Eye (tissue), 1 donor: ENCODE results near the gene CAMTA1.
A peak's percentile ranks its signal among the peaks of the same experiment; 100 is the strongest.
"Not testable (repeated sequence)": the region's sequence is repeated elsewhere in the genome, so short reads cannot be mapped to it uniquely, and the experiment has no call there.

ENCODE experiments used
- DNase-seq: peaks from one replicate; pipeline ENCODE4 v3.0.0-alpha.2; 2015

Gene CAMTA1

DNA sequence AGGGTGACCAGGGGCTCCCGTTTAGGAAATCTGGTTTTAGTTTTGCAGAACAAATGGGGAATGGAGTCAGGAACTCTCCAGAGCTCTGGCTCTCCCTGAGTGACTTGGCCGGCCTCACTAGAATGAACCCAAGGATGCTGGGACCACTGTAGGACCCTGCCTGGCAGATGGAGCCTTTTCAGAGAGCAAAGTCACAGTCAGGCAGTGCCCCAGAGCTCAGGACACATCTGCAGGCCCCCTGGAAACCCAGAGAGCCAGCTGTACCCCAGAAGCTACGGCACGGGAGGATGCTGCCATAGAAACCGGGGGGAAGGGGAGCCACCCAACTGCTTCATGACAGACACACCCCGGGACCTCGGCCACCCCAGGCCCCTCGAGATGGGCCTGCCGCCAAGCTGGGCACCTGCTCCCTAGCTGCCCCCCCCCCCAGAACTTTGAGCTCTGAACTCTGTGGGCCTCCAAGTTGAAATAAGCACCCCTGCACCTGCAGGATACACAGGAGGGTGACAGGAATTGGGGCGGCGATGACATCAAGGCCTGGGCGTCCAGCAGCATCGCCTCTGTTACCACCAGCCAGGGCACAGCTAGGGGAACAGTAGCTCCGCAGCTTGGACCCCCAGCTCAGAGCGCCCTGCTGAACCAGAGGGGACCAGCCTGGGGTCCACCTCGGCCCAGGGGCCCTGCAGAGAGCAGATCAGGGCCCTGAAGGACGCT lies 894.1 kb downstream of the CAMTA1 start:
- DNase-seq, result no peak

GRCh38 chr1:7679873-7680206 lies 894.6 kb downstream of the CAMTA1 start:
- DNase-seq, result no peak

- DNase-seq, result peak; percentile 93
These were observed 895.1 kb downstream of the CAMTA1 start for GRCh38 chr1:7680207-7680954.

DNA sequence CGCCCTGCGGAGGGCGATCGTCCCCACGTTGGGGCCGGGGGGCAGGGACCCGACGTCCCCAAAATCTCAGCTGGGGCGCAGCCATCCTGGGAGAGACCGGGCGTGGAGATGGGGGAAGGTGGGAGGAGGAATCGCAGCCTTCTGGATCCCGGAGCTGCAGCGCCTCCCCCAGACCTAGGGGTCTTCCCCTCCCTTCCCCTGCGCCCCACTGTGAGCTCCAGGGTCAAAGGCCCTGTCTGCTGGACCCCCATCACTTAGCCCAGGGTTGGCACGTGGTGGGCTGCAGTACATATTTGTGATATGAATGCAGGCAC lies 895.7 kb downstream of the CAMTA1 start:
- peak; percentile 90 for DNase-seq

GRCh38 chr1:7681401-7681800 lies 896.1 kb downstream of the CAMTA1 start:
- DNase-seq, result no peak

DNA sequence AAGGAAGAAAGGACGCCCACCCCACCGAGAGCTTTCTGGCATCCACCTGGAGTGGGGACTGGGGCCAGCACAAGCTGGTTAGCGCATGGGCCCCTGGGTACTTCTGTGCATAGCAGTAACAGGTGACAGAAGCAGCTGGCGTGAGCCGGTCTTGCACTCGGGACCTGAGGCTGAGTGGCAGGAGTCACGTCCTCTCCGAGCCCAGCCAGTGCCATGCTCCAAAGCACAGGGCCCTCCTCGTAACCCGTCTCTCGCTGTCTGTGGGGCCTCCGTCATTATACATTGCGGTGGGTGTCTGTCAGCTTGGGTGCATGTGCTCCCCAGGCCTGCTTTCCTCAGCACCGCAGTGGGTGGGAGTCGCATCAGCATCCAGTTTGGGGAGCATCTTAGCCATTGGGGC lies 898.3 kb downstream of the CAMTA1 start:
- DNase-seq, result no peak

GRCh38 chr1:7684132-7684531 lies 898.9 kb downstream of the CAMTA1 start:
- peak; percentile 56 for DNase-seq

DNA sequence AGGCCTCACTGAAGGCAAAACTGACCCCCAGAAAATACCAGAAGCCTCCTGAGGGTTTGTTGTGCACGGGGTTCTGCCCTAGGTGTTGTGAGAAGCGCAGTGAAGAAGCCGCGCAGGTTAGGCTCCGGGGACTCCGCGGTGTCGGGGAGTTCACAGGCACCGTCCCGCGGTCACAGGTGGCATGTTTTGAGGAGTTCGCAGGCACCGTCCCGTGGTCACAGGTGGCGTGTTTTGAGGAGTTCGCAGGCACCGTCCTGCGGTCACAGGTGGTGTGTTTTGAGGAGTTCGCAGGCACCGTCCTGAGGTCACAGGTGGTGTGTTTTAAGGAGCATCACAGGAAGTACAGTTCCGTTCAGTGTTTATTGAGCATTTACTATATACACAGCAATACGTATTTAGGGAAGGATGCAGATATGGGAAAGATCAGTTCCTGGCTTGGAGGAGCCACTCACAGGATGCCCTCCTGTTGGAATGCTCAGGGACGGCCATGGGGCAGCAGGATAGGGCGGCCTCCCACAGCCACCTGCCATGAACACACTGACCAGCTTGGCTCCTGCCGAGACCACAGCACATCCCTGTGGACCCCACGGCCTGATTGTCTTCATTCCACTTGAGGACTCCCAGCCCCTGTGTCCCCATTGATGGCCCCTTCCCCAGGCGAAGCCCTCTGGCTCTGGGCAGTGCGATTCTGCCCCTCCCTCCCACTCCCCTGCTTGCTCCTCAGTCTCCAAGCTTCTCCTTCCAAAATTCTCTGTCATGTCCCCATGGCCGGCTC lies 899.8 kb downstream of the CAMTA1 start:
- DNase-seq, result no peak

- no peak for DNase-seq
These were observed 901.1 kb downstream of the CAMTA1 start for GRCh38 chr1:7686301-7686850.

- DNase-seq, result no peak
These were observed 902.2 kb downstream of the CAMTA1 start for GRCh38 chr1:7687411-7687810.

DNA sequence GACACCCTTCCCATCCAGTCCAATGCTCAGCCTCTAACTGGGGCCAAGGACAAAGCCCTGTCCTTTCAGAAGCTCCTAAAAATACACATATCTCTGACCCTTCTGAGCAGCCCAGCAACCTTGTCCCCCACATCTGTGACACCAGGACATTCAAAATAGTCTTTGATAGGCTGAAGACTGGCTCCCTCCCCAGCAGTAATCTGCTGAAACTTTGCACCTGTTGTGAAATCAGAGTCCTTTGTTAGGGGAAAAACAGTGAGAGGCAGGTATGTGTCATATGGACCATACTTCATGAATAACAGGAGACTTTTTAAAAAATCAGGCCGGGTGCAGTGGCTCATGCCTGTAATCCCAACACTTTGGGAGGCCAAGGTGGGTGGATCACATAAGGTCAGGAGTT lies 903.4 kb downstream of the CAMTA1 start:
- DNase-seq, result no peak

DNA sequence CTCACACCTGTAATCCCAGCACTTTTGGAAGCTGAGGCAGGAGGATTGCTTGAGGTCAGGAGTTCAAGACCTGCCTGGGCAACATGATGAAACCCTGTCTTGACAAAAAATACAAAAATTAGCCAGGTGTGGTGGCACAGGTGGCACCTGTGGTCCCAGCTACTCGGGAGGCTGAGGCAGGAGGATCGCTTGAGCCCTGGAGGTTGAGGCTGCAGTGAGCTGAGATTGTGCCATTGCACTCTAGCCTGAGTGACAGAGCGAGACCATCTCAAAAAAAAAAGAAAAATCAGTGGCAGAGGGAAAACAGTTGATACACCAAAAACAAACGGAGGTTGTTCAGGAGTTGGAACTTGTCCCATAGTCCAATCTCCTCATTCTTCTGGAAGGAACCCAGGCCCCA lies 904.1 kb downstream of the CAMTA1 start:
- DNase-seq, result not testable (repeated sequence)

DNA sequence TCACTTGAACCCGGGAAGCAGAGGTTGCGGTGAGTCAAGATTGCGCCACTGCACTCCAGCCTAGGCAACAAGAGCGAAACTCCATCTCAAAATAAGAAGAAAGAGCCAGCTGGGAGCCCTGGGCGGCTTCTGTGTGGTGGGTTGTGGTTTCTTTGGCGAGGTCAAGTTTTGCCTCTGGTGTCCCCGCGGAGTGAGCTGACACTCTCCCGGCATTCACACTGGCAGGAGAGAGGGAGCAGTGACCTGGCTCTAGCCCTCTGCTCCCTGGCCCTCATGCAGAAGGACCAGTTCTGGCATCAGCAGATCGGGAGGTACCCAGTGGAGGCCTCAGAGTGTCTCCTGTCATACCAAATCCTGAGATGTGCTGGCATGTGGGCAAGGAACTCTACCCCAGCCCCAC lies 904.8 kb downstream of the CAMTA1 start:
- no peak for DNase-seq

GRCh38 chr1:7690496-7691182 lies 905.4 kb downstream of the CAMTA1 start:
- DNase-seq, result no peak

DNA sequence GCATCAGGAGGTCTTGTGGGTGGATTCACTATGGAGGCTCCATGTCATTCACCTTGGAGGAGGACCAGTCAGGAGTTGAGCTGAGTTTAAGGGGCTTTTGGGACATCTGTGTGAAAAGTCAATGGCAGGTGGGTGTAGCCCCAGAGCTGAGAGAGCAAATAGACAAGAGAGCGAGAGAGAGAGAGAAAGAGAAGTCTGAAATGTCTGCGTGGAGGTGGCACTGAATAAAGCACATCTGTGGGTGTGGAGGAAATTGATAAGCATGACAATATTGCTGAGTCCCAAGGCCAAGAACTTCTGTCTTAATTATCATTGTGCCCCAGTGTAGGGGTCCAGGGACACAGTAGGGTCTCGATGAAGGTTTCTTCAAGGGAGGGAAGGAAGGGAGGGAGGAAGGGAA lies 906.3 kb downstream of the CAMTA1 start:
- DNase-seq, result no peak

- DNase-seq, result no peak
These were observed 906.8 kb downstream of the CAMTA1 start for GRCh38 chr1:7692005-7692404.

DNA sequence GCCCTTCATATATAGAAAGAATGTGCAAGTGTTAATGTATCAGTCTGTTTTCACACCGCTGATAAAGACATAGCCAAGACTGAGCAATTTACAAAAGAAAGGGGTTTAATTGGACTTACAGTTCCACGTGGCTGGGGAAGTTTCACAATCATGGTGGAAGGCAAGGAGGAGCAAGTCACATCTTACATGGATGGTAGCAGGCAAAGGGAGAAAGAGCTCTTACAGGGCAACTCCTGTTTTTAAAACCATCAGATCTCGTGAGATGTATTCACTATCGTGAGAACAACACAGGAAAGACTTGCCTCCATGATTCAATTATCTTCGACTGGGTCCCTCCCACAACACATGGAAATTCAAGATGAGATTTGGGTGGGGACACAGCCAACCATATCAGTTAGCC lies 907.8 kb downstream of the CAMTA1 start:
- not testable (repeated sequence) for DNase-seq

DNA sequence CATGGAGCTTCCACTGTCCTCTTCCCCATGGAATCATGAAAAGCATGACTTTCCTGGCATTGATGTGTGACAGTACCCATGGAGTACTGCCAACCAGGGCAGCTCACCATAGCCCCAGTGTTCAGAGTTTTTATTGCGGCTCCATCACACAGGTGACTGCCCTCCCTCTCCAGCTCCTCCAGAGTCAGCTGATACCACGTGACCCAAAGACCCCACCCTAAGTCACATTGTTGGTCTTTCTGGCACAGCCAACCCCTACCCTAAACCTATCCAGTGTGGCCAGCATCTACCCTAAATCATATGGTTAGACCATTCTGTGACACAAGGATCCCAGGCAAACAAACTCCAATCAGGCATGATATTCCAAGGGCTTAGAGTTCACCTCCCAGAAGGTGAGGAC lies 908.4 kb downstream of the CAMTA1 start:
- no peak for DNase-seq

- DNase-seq, result peak; percentile 60
These were observed 909.6 kb downstream of the CAMTA1 start for GRCh38 chr1:7694600-7695496.

DNA sequence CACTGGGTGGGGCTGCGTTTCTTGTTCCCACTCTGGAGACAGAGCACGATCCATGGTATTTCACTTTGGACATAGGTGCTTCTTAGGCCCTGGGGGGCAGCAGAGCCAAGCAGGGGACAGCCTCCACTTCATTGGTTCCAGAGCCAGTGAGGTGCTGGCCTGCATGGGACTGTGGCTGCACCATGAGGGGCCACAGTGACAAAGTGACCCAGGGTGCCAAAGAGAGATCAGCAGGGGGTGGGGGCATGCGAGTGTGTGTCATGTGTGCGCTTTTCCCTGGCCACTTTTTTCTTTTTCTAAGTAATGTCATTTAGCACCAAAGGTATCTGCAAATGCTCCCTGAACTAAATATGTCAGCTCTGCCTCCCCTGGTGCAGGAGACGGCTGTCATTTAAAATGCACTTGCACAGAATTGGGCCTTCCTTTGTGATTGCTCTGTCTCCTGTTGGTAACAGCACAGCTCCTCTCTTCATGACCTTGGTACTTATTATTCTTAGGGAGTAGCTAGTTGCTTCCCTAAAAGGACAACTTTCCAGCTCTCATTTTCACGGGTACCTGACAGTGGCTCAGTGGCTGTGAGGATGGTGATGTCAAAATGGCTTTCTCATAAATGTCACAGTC lies 910.4 kb downstream of the CAMTA1 start:
- DNase-seq, result no peak

- DNase-seq, result no peak
These were observed 913.4 kb downstream of the CAMTA1 start for GRCh38 chr1:7698641-7699040.

DNA sequence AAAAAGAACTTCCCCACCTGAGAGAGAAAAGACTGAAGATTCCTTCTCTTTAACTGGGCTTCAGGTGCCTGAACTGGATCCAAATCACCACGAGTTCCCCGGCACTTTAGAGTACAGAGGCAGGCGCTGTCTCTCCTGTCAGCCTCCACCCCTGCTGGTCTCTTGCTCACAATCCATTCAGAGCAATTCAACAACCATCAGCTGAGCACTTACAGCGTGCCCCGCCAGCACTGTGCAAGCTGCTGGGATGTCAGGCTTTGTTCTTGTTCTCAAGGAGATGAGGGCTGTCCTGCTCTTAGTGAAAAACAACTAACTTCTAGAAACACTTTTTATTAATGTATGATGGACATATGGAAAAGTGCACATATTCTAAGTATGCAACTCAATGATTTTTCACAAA lies 917.1 kb downstream of the CAMTA1 start:
- peak; percentile 71 for DNase-seq
